NCI-H1048 (cell line): ENCODE data around the gene DYRK4.
A peak's percentile ranks its signal among the peaks of the same experiment; 100 is the strongest.

Experiments used
- DNase-seq: peaks from one replicate; lab custom pipeline; 2025; lab: John Stamatoyannopoulos, UW

The DYRK4 gene

DNA sequence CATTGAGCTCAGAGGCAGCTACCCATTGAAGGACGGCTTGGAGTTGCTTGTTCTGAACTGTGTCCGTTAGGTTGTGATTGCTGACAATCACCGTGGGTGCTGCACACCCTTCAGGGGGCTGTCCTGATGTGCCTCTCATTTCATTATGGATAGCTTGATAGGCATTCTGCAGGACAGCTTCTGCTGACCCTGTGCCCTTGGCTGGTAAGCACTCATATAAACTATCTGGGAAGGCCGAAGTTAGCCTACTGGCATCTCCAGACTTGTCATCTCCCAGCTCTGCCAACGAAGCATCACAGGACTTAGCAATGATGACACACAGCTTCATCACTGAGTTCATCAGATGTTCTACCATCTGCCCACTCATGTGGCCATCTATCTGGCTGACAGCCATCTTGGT is 64.5 kb downstream of the DYRK4 start:
- no peak for DNase-seq

DNA sequence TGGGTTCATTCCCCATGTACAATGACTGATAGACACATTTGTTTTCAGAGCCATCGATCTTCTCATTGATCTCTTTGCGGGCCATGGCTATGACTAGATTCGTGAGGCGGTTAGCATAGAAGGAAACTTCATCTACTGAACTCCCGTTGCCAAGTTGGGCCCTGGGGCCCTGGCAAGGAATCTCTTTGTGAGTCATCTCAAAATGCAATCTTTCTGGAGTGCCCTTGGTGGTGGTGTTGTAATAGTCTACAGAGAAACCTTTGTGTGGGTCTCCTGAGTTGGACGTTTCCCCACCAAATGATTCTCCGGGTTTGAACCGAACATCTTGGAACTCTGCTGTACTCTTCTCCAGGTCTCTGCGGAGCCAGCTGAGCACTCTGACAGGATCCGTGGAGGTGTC is 66.4 kb downstream of the DYRK4 start:
- DNase-seq, result no peak

DNA sequence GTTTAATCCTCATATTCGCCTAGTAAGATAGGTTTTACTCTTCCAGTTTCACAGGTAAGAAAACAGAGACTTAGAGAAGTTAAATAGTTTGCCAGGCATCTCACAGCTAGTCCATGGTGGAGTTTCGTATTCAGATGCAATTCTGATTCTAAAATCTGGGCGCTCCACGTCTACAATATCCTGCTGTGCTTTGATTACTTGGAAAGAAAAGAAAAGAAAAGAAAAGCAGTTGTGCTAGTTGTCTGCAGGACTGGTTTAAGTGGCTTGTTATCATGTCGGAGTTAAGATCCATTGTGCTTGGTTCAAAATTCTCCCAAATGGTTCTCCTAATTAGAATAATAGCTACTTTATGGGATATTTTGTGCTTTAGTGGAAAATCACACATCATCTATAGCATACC is 68.3 kb downstream of the DYRK4 start:
- no peak for DNase-seq

DNA sequence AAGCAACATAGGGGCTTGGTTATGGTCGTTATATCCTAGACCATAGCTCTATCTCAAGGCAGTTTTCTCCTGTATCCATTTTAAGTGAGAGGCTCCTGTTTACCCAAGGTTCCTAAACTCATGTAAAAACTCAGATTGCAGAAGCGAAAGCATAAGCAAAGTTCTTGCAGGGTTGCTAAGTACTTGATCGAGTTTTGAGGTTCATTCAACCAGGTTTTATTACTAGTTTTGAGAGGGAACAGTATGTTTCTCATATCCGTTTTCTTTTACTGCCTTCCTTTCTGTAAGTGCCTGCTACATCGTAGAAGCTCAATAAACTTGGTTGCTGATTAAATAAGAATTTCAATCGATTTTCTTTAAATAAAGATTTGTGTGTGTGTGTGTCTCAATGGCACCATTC is 81.7 kb downstream of the DYRK4 start:
- no peak for DNase-seq

DNA sequence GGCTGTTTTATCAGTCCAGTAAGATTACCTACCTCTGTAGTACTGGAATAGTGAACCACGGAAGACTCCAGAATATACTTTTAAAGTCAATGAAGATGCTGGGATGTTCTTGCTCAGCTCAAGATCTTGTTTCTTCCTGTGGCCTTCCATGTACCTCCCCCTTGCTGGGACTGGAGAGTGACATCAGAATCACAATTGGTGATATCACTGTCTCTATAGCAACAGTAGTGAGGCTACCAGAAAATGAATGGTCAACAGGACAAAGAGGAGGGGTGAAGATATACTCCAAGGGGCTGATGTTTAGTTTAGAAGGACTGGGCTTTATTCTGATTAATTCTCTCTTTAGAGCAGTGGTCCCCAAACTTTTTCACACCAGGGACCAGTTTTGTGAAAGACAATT is 83.0 kb downstream of the DYRK4 start:
- DNase-seq, result no peak

DNA sequence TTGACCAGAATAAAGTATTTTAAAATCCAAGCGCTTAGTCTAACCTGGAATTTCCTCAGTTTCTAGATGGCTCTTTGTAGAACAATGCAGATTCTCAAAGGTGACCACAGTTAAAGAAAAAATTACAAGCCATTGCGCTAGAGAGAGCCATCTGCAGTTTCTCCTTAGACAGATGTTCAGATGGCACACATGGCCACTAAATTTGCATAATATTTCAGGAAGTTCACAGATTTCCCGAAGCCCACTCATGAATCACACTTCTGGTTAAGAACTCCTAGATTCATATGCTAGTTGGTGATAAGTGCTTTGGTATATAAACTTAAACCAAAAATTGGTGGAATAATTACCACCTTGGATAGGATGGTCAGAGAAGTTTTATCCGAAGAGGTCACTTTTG is 86.1 kb downstream of the DYRK4 start:
- DNase-seq, result no peak

DNA sequence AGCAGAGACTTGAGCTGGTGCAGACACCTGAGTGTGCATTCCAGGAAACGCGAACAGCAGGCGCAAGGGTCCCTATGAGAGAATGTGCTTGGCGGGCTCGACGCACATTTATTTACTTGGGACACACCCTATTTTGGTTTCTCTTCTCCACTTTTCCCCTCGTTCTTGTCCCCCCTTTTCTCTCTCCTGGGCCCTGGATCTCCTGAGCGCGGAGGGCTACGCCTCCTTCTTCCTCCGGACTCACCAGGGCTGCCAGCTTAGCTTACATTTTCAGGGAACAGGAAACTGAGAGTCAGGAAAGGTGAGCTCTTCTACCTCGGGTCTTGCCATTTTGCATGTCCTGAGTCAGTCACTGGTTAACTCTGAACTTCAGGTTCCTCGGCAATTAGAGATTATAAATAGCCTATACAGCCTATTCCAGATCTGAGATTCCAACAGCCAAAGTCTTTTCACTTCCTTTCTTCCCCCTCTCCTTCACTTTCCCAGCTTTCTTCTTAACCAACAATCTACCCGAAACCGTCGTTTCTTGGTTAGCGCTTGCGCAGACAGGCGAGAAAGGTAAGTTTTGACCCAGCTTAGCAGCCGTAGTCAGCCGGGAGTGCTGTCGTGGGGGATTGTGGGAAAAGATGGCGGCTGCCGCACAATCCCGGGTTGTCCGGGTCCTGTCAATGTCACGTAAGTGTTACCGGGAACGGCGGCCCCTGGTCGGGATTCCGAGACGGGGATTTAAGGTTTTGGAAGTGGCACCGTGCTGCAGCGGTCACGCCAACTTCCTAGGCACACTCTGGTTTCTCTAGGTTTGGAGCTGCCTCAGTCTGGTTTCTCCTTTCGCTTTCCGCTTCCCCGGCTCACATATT is 86.7 kb downstream of the DYRK4 start, which contains the start of the genes AKAP3 and NDUFA9:
AKAP3 (minus strand) TSS at position 551 of the 857 bp plus-strand sequence. CDS start 10,855 bp downstream, outside the sequence.
NDUFA9 (plus strand) TSS at position 614 of the 857 bp plus-strand sequence; CDS start at position 627, 13 bp downstream.
- peak; percentile 45 for DNase-seq

DNA sequence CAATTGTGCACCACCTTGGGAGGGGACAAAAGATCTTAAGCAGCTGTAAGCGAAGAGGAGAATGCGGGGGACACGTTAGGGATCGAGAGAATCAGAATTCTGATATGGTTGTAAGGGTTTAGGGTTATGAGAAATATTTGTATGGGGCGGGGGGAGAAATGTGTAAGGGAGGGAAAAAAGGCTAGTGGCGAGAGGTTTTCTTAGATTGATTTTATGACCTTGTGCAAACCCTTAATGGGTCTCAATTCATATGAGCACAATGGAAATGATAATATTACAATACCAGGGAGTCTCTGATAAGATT is 87.3 kb downstream of the DYRK4 start:
- DNase-seq, result no peak

DNA sequence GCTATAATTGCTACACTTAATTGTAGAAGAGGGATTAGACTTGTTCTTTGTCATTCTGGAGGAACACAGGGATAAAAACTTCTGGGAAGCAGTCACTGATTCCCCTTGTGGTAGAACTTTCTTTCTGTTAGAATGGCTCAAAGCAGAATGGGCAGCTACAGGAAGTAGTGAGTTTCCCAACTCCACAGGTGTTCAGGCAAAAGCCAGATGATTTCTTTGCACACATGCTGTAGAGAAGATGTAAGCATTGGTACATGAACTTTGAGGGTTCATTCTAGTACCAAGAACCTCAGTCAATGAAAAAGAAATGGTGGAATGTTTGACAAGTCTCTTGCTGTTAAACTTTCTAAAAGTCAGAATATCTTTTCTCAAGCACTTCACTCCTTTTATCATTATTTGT is 91.2 kb downstream of the DYRK4 start:
- no peak for DNase-seq

DNA sequence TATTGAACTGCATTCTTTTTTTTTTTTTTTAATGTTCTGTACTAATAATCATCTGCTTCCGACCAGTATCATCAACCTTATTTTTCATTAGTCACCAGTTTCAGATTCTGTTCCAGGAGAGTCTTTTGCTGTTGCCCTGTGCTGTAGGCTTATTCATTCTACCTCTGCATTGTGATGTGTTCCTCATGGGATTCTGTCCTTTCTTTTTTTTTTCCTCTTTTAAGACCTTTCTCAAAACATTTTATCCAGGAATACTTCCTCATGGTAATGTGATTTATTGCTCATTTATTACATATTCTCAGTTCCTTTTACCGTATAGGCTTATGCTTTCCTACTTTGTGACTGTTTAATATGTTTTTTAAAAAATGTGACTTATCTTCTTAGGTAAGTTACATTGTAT is 91.7 kb downstream of the DYRK4 start:
- DNase-seq, result no peak
